KMS-11 (cell line): ENCODE measurements around the gene RPP40.

Experiments
- H2AFZ ChIP-seq: fragments of 200-600 bp; sonication (generic); 2 replicates; pipeline ENCODE4 v1.6.1; 2016; ENCODE audit warnings: antibody characterized with exemption, mixed run types, low read depth
- H3K27ac ChIP-seq: fragments of 200-600 bp; sonication (generic); 2 replicates; pipeline ENCODE4 v1.6.1; 2016; ENCODE audit warnings: mild to moderate bottlenecking, mixed run types
- H3K27me3 ChIP-seq: fragments of 200-600 bp; sonication (generic); 2 replicates; pipeline ENCODE4 v1.6.1; 2017; ENCODE audit warnings: mild to moderate bottlenecking, low read depth, mixed run types, moderate library complexity; ENCODE audit not compliant: insufficient read depth
- H3K36me3 ChIP-seq: fragments of 200-600 bp; sonication (generic); 2 replicates; pipeline ENCODE4 v1.6.1; 2017; ENCODE audit warnings: mild to moderate bottlenecking, mixed run types; ENCODE audit not compliant: insufficient read depth
- H3K4me1 ChIP-seq: fragments of 200-600 bp; sonication (generic); 2 replicates; pipeline ENCODE4 v1.6.1; 2016; ENCODE audit warnings: mild to moderate bottlenecking, low read depth, mixed run types; ENCODE audit not compliant: poor library complexity, severe bottlenecking
- H3K4me2 ChIP-seq: fragments of 200-600 bp; sonication (generic); 2 replicates; pipeline ENCODE4 v1.7.0; 2016; ENCODE audit warnings: mild to moderate bottlenecking, mixed run types
- H3K4me3 ChIP-seq: fragments of 200-600 bp; sonication (generic); IDR thresholded peaks from 2 replicates; pipeline ENCODE4 v1.6.1; 2017; ENCODE audit warnings: low read depth, low read length, mixed read lengths; ENCODE audit not compliant: insufficient read depth
- H3K79me2 ChIP-seq: fragments of 200-600 bp; sonication (generic); 2 replicates; pipeline ENCODE4 v1.6.1; 2016; ENCODE audit warnings: low read depth, mixed run types; ENCODE audit not compliant: insufficient read depth
- H3K9ac ChIP-seq: fragments of 200-600 bp; sonication (generic); 2 replicates; pipeline ENCODE4 v1.6.1; 2016; ENCODE audit warnings: mild to moderate bottlenecking, mixed run types
- H4K20me1 ChIP-seq: fragments of 200-600 bp; sonication (generic); 2 replicates; pipeline ENCODE4 v1.6.1; 2016; ENCODE audit warnings: mild to moderate bottlenecking, mixed run types; ENCODE audit not compliant: insufficient read depth
- TF ChIP-seq, protein P1 (sequence below): fragments of 200-600 bp; sonication (generic); conservative IDR thresholded peaks from 2 replicates; pipeline ENCODE4 v1.6.1; 2017; ENCODE audit warnings: low read depth, mild to moderate bottlenecking, antibody characterized with exemption, low read length, moderate library complexity, mixed read lengths

RPP40 gene

GRCh38 chr6:4973982-4974745 lies 29.7 kb downstream of the RPP40 start:
- Histone ChIP-seq H3K4me2 (no peak overlapping the region), H3K79me2 (no peaks in the 10 kb centered on the region), H3K27ac (no peak overlapping the region), H3K4me3 (no peak overlapping the region), H2AFZ (no peak overlapping the region), H3K36me3 (no peaks in the 10 kb centered on the region), H3K27me3 (no peaks in the 10 kb centered on the region), H3K9ac (no peak overlapping the region), H3K4me1 (no peaks in the 10 kb centered on the region), H4K20me1 (no peaks in the 10 kb centered on the region)
- TF ChIP-seq, protein P1, sequence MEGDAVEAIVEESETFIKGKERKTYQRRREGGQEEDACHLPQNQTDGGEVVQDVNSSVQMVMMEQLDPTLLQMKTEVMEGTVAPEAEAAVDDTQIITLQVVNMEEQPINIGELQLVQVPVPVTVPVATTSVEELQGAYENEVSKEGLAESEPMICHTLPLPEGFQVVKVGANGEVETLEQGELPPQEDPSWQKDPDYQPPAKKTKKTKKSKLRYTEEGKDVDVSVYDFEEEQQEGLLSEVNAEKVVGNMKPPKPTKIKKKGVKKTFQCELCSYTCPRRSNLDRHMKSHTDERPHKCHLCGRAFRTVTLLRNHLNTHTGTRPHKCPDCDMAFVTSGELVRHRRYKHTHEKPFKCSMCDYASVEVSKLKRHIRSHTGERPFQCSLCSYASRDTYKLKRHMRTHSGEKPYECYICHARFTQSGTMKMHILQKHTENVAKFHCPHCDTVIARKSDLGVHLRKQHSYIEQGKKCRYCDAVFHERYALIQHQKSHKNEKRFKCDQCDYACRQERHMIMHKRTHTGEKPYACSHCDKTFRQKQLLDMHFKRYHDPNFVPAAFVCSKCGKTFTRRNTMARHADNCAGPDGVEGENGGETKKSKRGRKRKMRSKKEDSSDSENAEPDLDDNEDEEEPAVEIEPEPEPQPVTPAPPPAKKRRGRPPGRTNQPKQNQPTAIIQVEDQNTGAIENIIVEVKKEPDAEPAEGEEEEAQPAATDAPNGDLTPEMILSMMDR = no peak

DNA sequence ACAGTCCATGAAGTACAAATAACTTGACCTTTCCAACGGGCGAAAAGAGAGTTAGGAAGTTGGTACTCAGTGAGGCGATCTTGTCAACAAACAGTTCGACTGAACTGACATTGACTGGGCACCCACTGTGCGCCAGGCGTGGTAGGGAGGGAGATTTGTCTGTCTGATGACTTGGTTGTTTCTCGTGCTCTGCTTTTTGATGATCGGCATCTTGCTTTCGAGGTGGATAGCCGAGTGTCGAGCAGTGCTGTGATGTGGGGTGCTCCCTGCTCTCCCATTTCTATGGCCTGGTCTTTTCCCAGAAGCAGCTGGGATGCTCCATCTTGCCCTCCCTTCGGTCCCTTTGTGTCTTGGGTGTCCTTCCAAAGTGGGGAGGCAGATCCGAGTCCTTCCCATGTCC lies 30.4 kb downstream of the RPP40 start:
- H3K27me3 ChIP-seq = no peaks in the 10 kb centered on the region
- no peak overlapping the region for H3K4me2 ChIP-seq
- H4K20me1 ChIP-seq = no peaks in the 10 kb centered on the region
- H3K27ac ChIP-seq = no peak overlapping the region
- no peak overlapping the region for H3K4me3 ChIP-seq
- no peaks in the 10 kb centered on the region for H3K4me1 ChIP-seq
- no peak overlapping the region for H3K9ac ChIP-seq
- no peaks in the 10 kb centered on the region for H3K36me3 ChIP-seq
- no peaks in the 10 kb centered on the region for H3K79me2 ChIP-seq
- TF ChIP-seq, protein P1 = no peak
- no peak overlapping the region for H2AFZ ChIP-seq

GRCh38 chr6:4972438-4972837 lies 31.4 kb downstream of the RPP40 start:
- Histone ChIP-seq H3K27ac (no peak overlapping the region), H3K79me2 (no peaks in the 10 kb centered on the region), H2AFZ (no peak overlapping the region), H3K4me1 (no peaks in the 10 kb centered on the region), H3K4me3 (no peak overlapping the region), H3K27me3 (no peaks in the 10 kb centered on the region), H4K20me1 (no peaks in the 10 kb centered on the region), H3K9ac (no peak overlapping the region), H3K36me3 (no peaks in the 10 kb centered on the region), H3K4me2 (no peak overlapping the region)
- TF ChIP-seq, protein P1 = no peak

GRCh38 chr6:4971851-4972250 lies 32.0 kb downstream of the RPP40 start:
- Histone ChIP-seq H3K79me2 (no peaks in the 10 kb centered on the region), H3K27ac (no peak overlapping the region), H3K27me3 (no peaks in the 10 kb centered on the region)

More at GRCh38 chr6:4971851-4972250, 32.0 kb downstream of the RPP40 start:
- Histone ChIP-seq H3K9ac (no peak overlapping the region), H4K20me1 (no peaks in the 10 kb centered on the region), H3K4me3 (no peak overlapping the region), H3K36me3 (no peaks in the 10 kb centered on the region), H2AFZ (no peak overlapping the region), H3K4me2 (no peak overlapping the region), H3K4me1 (no peaks in the 10 kb centered on the region)
- TF ChIP-seq, protein P1 = no peak
